ENCODE results near the gene ZNF253. TPM values are rescaled to one million over a fixed set of nuclear protein-coding genes. Genes with fewer than 3 reads are reported as not detected.

Gene ZNF253
- total and polyA plus RNA-seq, 10 of the 15 experiments (the other 5 are each of a cell fraction or from before 2014, with no cell fraction given) = 2.6 to 8.9 (median 5.2) TPM

GRCh38 chr19:19865750-19866610, at the start of gene ZNF253 (continued):
- TF ChIP-seq LARP7 (IDR thresholded peaks at IDR 0.05) (peak; percentile 66), HCFC1 (IDR thresholded peaks at IDR 0.05; ENCODE audit: low read length) (no peak; the same call in 1 of the 2 replicates), EED (IDR thresholded peaks at IDR 0.05; ENCODE audit: low read depth) (peak; percentile 35; the same call in 1 of the 2 replicates), ZNF24 (IDR thresholded peaks at IDR 0.05) (no peak), CREB1 (IDR thresholded peaks at IDR 0.05; ENCODE audit: low read depth) (peak; percentile 53; the same call in 1 of the 2 replicates), SMAD5 (IDR thresholded peaks at IDR 0.05; ENCODE audit: low read depth) (peak; percentile 75; the same call in 1 of the 2 replicates), KLF5 (IDR thresholded peaks at IDR 0.05; ENCODE audit: partially characterized antibody) (no peak), ZNF274 (IDR thresholded peaks at IDR 0.05; ENCODE audit: insufficient read depth, insufficient read length) (no peak), ZNF217 (IDR thresholded peaks at IDR 0.05) (no peak), SKIL (IDR thresholded peaks at IDR 0.05; ENCODE audit: low read depth, poor library complexity, severe bottlenecking) (no peak), POLR2AphosphoS5 (IDR thresholded peaks at IDR 0.05; ENCODE audit: low read length) (peak; percentile 93), ZNF592 (IDR thresholded peaks at IDR 0.05) (no peak), POLR2AphosphoS2 (IDR thresholded peaks at IDR 0.05; ENCODE audit: low read depth, low read length) (peak; percentile 65; the same call in 1 of the 2 replicates), MEF2B (IDR thresholded peaks at IDR 0.05; ENCODE audit: partially characterized antibody, poor library complexity, severe bottlenecking) (no peak), BACH1 (IDR thresholded peaks at IDR 0.05; ENCODE audit: borderline replicate concordance) (no peak), CREM (IDR thresholded peaks at IDR 0.05; ENCODE audit: low read depth) (no peak), NFIC (IDR thresholded peaks at IDR 0.05; ENCODE audit: low read depth, low read length) (no peak)
- TF ChIP-seq, protein P1, sequence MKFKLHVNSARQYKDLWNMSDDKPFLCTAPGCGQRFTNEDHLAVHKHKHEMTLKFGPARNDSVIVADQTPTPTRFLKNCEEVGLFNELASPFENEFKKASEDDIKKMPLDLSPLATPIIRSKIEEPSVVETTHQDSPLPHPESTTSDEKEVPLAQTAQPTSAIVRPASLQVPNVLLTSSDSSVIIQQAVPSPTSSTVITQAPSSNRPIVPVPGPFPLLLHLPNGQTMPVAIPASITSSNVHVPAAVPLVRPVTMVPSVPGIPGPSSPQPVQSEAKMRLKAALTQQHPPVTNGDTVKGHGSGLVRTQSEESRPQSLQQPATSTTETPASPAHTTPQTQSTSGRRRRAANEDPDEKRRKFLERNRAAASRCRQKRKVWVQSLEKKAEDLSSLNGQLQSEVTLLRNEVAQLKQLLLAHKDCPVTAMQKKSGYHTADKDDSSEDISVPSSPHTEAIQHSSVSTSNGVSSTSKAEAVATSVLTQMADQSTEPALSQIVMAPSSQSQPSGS (IDR thresholded peaks at IDR 0.05; ENCODE audit: low read length) = no peak
- TF ChIP-seq, protein P2, sequence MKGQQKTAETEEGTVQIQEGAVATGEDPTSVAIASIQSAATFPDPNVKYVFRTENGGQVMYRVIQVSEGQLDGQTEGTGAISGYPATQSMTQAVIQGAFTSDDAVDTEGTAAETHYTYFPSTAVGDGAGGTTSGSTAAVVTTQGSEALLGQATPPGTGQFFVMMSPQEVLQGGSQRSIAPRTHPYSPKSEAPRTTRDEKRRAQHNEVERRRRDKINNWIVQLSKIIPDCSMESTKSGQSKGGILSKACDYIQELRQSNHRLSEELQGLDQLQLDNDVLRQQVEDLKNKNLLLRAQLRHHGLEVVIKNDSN (IDR thresholded peaks at IDR 0.05; ENCODE audit: borderline replicate concordance, extremely low read length, insufficient read depth, low read depth, low read length) = peak; percentile 35
- TF ChIP-seq, protein P3, sequence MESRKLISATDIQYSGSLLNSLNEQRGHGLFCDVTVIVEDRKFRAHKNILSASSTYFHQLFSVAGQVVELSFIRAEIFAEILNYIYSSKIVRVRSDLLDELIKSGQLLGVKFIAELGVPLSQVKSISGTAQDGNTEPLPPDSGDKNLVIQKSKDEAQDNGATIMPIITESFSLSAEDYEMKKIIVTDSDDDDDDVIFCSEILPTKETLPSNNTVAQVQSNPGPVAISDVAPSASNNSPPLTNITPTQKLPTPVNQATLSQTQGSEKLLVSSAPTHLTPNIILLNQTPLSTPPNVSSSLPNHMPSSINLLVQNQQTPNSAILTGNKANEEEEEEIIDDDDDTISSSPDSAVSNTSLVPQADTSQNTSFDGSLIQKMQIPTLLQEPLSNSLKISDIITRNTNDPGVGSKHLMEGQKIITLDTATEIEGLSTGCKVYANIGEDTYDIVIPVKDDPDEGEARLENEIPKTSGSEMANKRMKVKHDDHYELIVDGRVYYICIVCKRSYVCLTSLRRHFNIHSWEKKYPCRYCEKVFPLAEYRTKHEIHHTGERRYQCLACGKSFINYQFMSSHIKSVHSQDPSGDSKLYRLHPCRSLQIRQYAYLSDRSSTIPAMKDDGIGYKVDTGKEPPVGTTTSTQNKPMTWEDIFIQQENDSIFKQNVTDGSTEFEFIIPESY (IDR thresholded peaks at IDR 0.05) = no peak
